Measurements from ENCODE around the gene ADORA1.

- TF ChIP-seq CTCF (IDR thresholded peaks at IDR 0.05) (no peak), POLR2A (IDR thresholded peaks at IDR 0.05) (no peak)
Measured at GRCh38 chr1:203211812-203212211, 84.3 kb downstream of the ADORA1 start.

All from esophagus squamous epithelium (tissue), 4 donors.